Activated T-cell treated with anti-CD3 and anti-CD28 coated beads, Interleukin-2, amount 50 U/mL, for 24 hours (primary cell): Measurements from ENCODE around the gene SLC24A4.

Experiments
- DNase-seq: peaks from one replicate; pipeline ENCODE4 v3.0.0-alpha.2; 2020
- H3K27ac Mint-ChIP-seq: 2 replicates; pipeline ENCODE4 v1.8.0; 2020; ENCODE audit warnings: mild to moderate bottlenecking, mixed read lengths
- H3K27me3 Mint-ChIP-seq: 2 replicates; pipeline ENCODE4 v1.8.0; 2020; ENCODE audit warnings: mixed read lengths
- H3K36me3 Mint-ChIP-seq: 2 replicates; pipeline ENCODE4 v1.8.0; 2020; ENCODE audit warnings: low read depth, mixed read lengths
- H3K4me1 Mint-ChIP-seq: 2 replicates; pipeline ENCODE4 v1.8.0; 2020; ENCODE audit warnings: low read depth, mixed read lengths
- H3K4me3 Mint-ChIP-seq: 2 replicates; pipeline ENCODE4 v1.8.0; 2020; ENCODE audit warnings: mild to moderate bottlenecking, moderate library complexity, mixed read lengths
- H3K9me3 Mint-ChIP-seq: 2 replicates; pipeline ENCODE4 v1.8.0; 2020; ENCODE audit warnings: mixed read lengths

SLC24A4 gene

GRCh38 chr14:92465353-92466055, 142.5 kb downstream of the SLC24A4 start:
- Mint-ChIP-seq H3K4me1 (peaks cover 23% of the 10 kb centered on the region), H3K27ac (no peak overlapping the region)

GRCh38 chr14:92466059-92466458, 143.1 kb downstream of the SLC24A4 start:
- peaks cover 7% of the 10 kb centered on the region for H3K9me3 Mint-ChIP-seq
- no peak overlapping the region for H3K27ac Mint-ChIP-seq
- DNase-seq, result no peak
- H3K4me3 Mint-ChIP-seq, result no peak overlapping the region
- H3K36me3 Mint-ChIP-seq, result no peaks in the 10 kb centered on the region
- H3K4me1 Mint-ChIP-seq, result peaks cover 19% of the 10 kb centered on the region
- H3K27me3 Mint-ChIP-seq, result no peaks in the 10 kb centered on the region

More at GRCh38 chr14:92465353-92466055, 142.5 kb downstream of the SLC24A4 start:
- H3K4me3 Mint-ChIP-seq, result no peak overlapping the region
- H3K36me3 Mint-ChIP-seq, result no peaks in the 10 kb centered on the region
- H3K9me3 Mint-ChIP-seq, result peaks cover 7% of the 10 kb centered on the region
- no peak for DNase-seq
- H3K27me3 Mint-ChIP-seq, result no peaks in the 10 kb centered on the region

GRCh38 chr14:92469515-92469914, 146.6 kb downstream of the SLC24A4 start:
- DNase-seq, result no peak
- Mint-ChIP-seq H3K27me3 (no peaks in the 10 kb centered on the region), H3K4me1 (peaks cover 11% of the 10 kb centered on the region), H3K36me3 (no peaks in the 10 kb centered on the region), H3K27ac (no peak overlapping the region), H3K9me3 (peaks cover 7% of the 10 kb centered on the region), H3K4me3 (no peak overlapping the region)

- peaks cover 11% of the 10 kb centered on the region for H3K4me1 Mint-ChIP-seq
- no peak overlapping the region for H3K27ac Mint-ChIP-seq
- H3K27me3 Mint-ChIP-seq, result no peaks in the 10 kb centered on the region
- H3K4me3 Mint-ChIP-seq, result no peak overlapping the region
- peaks cover 7% of the 10 kb centered on the region for H3K9me3 Mint-ChIP-seq
- DNase-seq, result no peak
- no peaks in the 10 kb centered on the region for H3K36me3 Mint-ChIP-seq
These were observed 147.2 kb downstream of the SLC24A4 start for GRCh38 chr14:92470215-92470614.

- Mint-ChIP-seq H3K36me3 (no peaks in the 10 kb centered on the region), H3K27me3 (no peaks in the 10 kb centered on the region), H3K4me1 (peaks cover 12% of the 10 kb centered on the region), H3K4me3 (no peak overlapping the region), H3K9me3 (peaks cover 7% of the 10 kb centered on the region), H3K27ac (no peak overlapping the region)
- DNase-seq, result no peak
These were observed 147.8 kb downstream of the SLC24A4 start for GRCh38 chr14:92470811-92471210.

- Mint-ChIP-seq H3K4me3 (no peak overlapping the region), H3K4me1 (peaks cover 13% of the 10 kb centered on the region), H3K27me3 (no peaks in the 10 kb centered on the region), H3K9me3 (peaks cover 4% of the 10 kb centered on the region), H3K27ac (no peak overlapping the region), H3K36me3 (no peaks in the 10 kb centered on the region)
- DNase-seq, result no peak
These were observed 149.0 kb downstream of the SLC24A4 start for GRCh38 chr14:92471919-92472318.

GRCh38 chr14:92472860-92473259, 149.9 kb downstream of the SLC24A4 start:
- Mint-ChIP-seq H3K27ac (no peak overlapping the region), H3K4me3 (no peak overlapping the region), H3K27me3 (no peaks in the 10 kb centered on the region), H3K36me3 (no peaks in the 10 kb centered on the region), H3K4me1 (peaks cover 13% of the 10 kb centered on the region), H3K9me3 (no peaks in the 10 kb centered on the region)
- no peak for DNase-seq

GRCh38 chr14:92473261-92473968, 150.4 kb downstream of the SLC24A4 start:
- H3K36me3 Mint-ChIP-seq, result no peaks in the 10 kb centered on the region
- H3K27me3 Mint-ChIP-seq, result no peaks in the 10 kb centered on the region
- no peaks in the 10 kb centered on the region for H3K9me3 Mint-ChIP-seq
- DNase-seq, result no peak
- no peak overlapping the region for H3K27ac Mint-ChIP-seq
- peaks cover 13% of the 10 kb centered on the region for H3K4me1 Mint-ChIP-seq
- no peak overlapping the region for H3K4me3 Mint-ChIP-seq

- Mint-ChIP-seq H3K27me3 (no peaks in the 10 kb centered on the region), H3K4me1 (peaks cover 13% of the 10 kb centered on the region), H3K9me3 (no peaks in the 10 kb centered on the region)
These were observed 151.1 kb downstream of the SLC24A4 start for GRCh38 chr14:92473969-92474535.

GRCh38 chr14:92475037-92475436, 152.1 kb downstream of the SLC24A4 start:
- no peak overlapping the region for H3K4me3 Mint-ChIP-seq
- no peak for DNase-seq
- H3K27me3 Mint-ChIP-seq, result no peaks in the 10 kb centered on the region
- no peak overlapping the region for H3K27ac Mint-ChIP-seq
- no peaks in the 10 kb centered on the region for H3K9me3 Mint-ChIP-seq
- no peaks in the 10 kb centered on the region for H3K36me3 Mint-ChIP-seq
- H3K4me1 Mint-ChIP-seq, result peaks cover 13% of the 10 kb centered on the region

More at GRCh38 chr14:92473969-92474535, 151.1 kb downstream of the SLC24A4 start:
- H3K27ac Mint-ChIP-seq, result no peak overlapping the region
- H3K4me3 Mint-ChIP-seq, result no peak overlapping the region
- no peaks in the 10 kb centered on the region for H3K36me3 Mint-ChIP-seq
- DNase-seq, result no peak

GRCh38 chr14:92475451-92476187, 152.7 kb downstream of the SLC24A4 start:
- H3K9me3 Mint-ChIP-seq, result no peaks in the 10 kb centered on the region
- no peaks in the 10 kb centered on the region for H3K36me3 Mint-ChIP-seq
- no peak overlapping the region for H3K4me3 Mint-ChIP-seq
- no peak for DNase-seq
- peaks cover 13% of the 10 kb centered on the region for H3K4me1 Mint-ChIP-seq
- H3K27me3 Mint-ChIP-seq, result no peaks in the 10 kb centered on the region
- H3K27ac Mint-ChIP-seq, result no peak overlapping the region

- Mint-ChIP-seq H3K4me1 (peaks cover under 1% of the 10 kb centered on the region), H3K9me3 (no peaks in the 10 kb centered on the region), H3K4me3 (no peak overlapping the region), H3K36me3 (no peaks in the 10 kb centered on the region), H3K27ac (no peak overlapping the region), H3K27me3 (no peaks in the 10 kb centered on the region)
- no peak for DNase-seq
These were observed 157.9 kb downstream of the SLC24A4 start for GRCh38 chr14:92480856-92481255.

GRCh38 chr14:92481386-92481785, 158.4 kb downstream of the SLC24A4 start:
- no peak overlapping the region for H3K27ac Mint-ChIP-seq
- H3K4me1 Mint-ChIP-seq, result no peaks in the 10 kb centered on the region
- no peak for DNase-seq
- H3K27me3 Mint-ChIP-seq, result no peaks in the 10 kb centered on the region
- no peaks in the 10 kb centered on the region for H3K9me3 Mint-ChIP-seq
- no peaks in the 10 kb centered on the region for H3K36me3 Mint-ChIP-seq
- H3K4me3 Mint-ChIP-seq, result no peak overlapping the region

- Mint-ChIP-seq H3K36me3 (no peaks in the 10 kb centered on the region), H3K9me3 (no peaks in the 10 kb centered on the region), H3K4me1 (no peaks in the 10 kb centered on the region), H3K4me3 (no peak overlapping the region), H3K27me3 (no peaks in the 10 kb centered on the region), H3K27ac (no peak overlapping the region)
- no peak for DNase-seq
These were observed 159.0 kb downstream of the SLC24A4 start for GRCh38 chr14:92481811-92482555.
